GM23338 (cell line): ENCODE measurements around the gene SH2D3C.

Experiments used
- CREB1 ChIP-seq: fragments of 250-450 bp; sonication (Bioruptor Pico); IDR thresholded peaks from 2 replicates; pipeline ENCODE4 v1.5.0; 2020; ENCODE audit warnings: low read depth, mild to moderate bottlenecking, moderate library complexity
- CTCF ChIP-seq, 2 experiments: fragments of 200-600 bp in 1 of 2; sonication (generic) in 1 of 2; conservative IDR thresholded peaks; 2 replicates each; pipeline versions ENCODE4 v1.5.1 to v1.6.1; 2016 to 2017; ENCODE audit warnings: antibody characterized with exemption in 2 of 2, low read depth in 2 of 2, mild to moderate bottlenecking in 2 of 2, moderate library complexity in 1 of 2
- ETS1 ChIP-seq: IDR thresholded peaks from 2 replicates; pipeline ENCODE4 v1.6.1; 2016; ENCODE audit warnings: antibody characterized with exemption
- EZH2 ChIP-seq: fragments of 200-600 bp; sonication (generic); IDR thresholded peaks from one replicate; pipeline ENCODE4 v1.8.0; 2017; ENCODE audit warnings: antibody characterized with exemption, mild to moderate bottlenecking, low read depth; ENCODE audit not compliant: unreplicated experiment
- EZH2phosphoT487 ChIP-seq: fragments of 200-600 bp; sonication (generic); IDR thresholded peaks from one replicate; pipeline ENCODE4 v1.8.1; 2018; ENCODE audit warnings: antibody characterized with exemption; ENCODE audit not compliant: unreplicated experiment
- JUNB ChIP-seq: IDR thresholded peaks from one replicate; pipeline ENCODE4 v1.6.1; 2016; ENCODE audit warnings: antibody characterized with exemption; ENCODE audit not compliant: unreplicated experiment
- NANOG ChIP-seq: IDR thresholded peaks from 2 replicates; pipeline ENCODE4 v1.6.1; 2016; ENCODE audit warnings: antibody characterized with exemption, borderline replicate concordance
- POLR2AphosphoS5 ChIP-seq: IDR thresholded peaks from 2 replicates; pipeline ENCODE4 v1.6.1; 2016; ENCODE audit warnings: antibody characterized with exemption, low read depth
- REST ChIP-seq: IDR thresholded peaks from one replicate; pipeline ENCODE4 v1.6.1; 2018; ENCODE audit warnings: antibody characterized with exemption; ENCODE audit not compliant: unreplicated experiment
- STAT1 ChIP-seq: IDR thresholded peaks from one replicate; pipeline ENCODE4 v1.6.1; 2016; ENCODE audit warnings: antibody characterized with exemption; ENCODE audit not compliant: unreplicated experiment
- ZNF114 ChIP-seq: fragments of 250-450 bp; sonication (Bioruptor Pico); IDR thresholded peaks from 2 replicates; pipeline ENCODE4 v1.5.0; 2020; ENCODE audit warnings: mild to moderate bottlenecking, moderate library complexity
- ZNF331 ChIP-seq: fragments of 250-450 bp; sonication (Bioruptor Pico); IDR thresholded peaks from 2 replicates; pipeline ENCODE4 v1.5.0; 2020; ENCODE audit warnings: low read depth, mild to moderate bottlenecking, moderate library complexity
- ZNF462 ChIP-seq: fragments of 250-450 bp; sonication (Bioruptor Pico); IDR thresholded peaks from 2 replicates; pipeline ENCODE4 v1.5.0; 2020; ENCODE audit warnings: mild to moderate bottlenecking, moderate library complexity

- TF ChIP-seq CREB1 (CRISPR knock-in tag), result no peak
- no peak for TF ChIP-seq EZH2phosphoT487
- TF ChIP-seq REST, result no peak
- no peak; a peak in 1 of 4 replicates for TF ChIP-seq CTCF (conservative IDR thresholded peaks at IDR 0.05; ENCODE audit: low read depth in 2 of 2)
- no peak for TF ChIP-seq POLR2AphosphoS5
- no peak for TF ChIP-seq EZH2
- TF ChIP-seq JUNB, result no peak
- TF ChIP-seq ETS1, result no peak
- TF ChIP-seq STAT1, result no peak
- TF ChIP-seq ZNF114 (CRISPR knock-in tag), result no peak
- TF ChIP-seq ZNF331 (CRISPR knock-in tag), result no peak
- TF ChIP-seq NANOG, result no peak
- no peak for TF ChIP-seq ZNF462 (CRISPR knock-in tag)
These were observed 38.7 kb downstream of the SH2D3C start for GRCh38 chr9:127739614-127740330.
